ENCODE measurements around the gene SRSF4.
A peak's percentile ranks its signal among the peaks of the same experiment; 100 is the strongest.

Gene SRSF4

DNA sequence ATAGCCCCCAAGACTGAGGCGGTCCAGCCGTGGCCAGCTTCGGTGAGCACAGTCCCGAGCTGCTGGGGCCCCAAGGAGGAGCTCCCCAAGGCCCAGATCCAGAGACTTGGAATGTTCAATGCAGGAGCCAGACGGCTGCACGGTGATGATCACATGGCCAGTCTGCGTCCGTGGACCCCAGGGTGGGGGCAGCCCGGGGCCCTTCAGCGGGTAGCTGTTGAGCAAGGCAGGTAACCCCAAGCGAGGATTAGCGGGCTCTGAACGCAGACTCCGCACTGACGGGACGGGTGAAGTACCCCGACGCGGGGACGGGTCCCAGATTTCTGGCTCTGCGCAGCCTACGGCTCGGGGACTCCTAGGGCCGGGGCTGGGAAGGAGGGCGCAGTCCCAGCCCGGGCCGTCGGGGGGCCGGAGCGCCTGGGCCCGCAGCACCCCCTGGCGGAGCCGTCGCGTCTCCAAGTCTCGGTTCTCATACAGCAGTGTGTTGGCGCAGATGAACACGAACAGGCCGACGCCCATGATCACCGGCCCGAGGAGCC is 60.7 kb downstream of the SRSF4 start:
- H4K20me1 ChIP-seq (ENCODE audit: insufficient read depth, low read length), result no peaks in the 10 kb centered on the region
- H3K36me3 ChIP-seq (replicated peaks; ENCODE audit: insufficient read depth, low read length), result no peaks in the 10 kb centered on the region
- H3F3A ChIP-seq (ENCODE audit: insufficient read depth, low read length), result no peaks in the 10 kb centered on the region
- no peaks in the 10 kb centered on the region for H3K9me3 ChIP-seq (replicated peaks; ENCODE audit: insufficient read depth, low read length)
- no peaks in the 10 kb centered on the region for H3K9me2 ChIP-seq (replicated peaks; ENCODE audit: insufficient read depth, low read length)
- H3K79me2 ChIP-seq (ENCODE audit: low read length), result no peaks in the 10 kb centered on the region
- no peak for DNase-seq
- no peak overlapping the region for H3K4me3 ChIP-seq (ENCODE audit: low read length)
- TF ChIP-seq, protein P1, sequence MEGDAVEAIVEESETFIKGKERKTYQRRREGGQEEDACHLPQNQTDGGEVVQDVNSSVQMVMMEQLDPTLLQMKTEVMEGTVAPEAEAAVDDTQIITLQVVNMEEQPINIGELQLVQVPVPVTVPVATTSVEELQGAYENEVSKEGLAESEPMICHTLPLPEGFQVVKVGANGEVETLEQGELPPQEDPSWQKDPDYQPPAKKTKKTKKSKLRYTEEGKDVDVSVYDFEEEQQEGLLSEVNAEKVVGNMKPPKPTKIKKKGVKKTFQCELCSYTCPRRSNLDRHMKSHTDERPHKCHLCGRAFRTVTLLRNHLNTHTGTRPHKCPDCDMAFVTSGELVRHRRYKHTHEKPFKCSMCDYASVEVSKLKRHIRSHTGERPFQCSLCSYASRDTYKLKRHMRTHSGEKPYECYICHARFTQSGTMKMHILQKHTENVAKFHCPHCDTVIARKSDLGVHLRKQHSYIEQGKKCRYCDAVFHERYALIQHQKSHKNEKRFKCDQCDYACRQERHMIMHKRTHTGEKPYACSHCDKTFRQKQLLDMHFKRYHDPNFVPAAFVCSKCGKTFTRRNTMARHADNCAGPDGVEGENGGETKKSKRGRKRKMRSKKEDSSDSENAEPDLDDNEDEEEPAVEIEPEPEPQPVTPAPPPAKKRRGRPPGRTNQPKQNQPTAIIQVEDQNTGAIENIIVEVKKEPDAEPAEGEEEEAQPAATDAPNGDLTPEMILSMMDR (IDR thresholded peaks at IDR 0.05; ENCODE audit: low read length), result peak; percentile 53
- TF ChIP-seq EZH2 (optimal IDR thresholded peaks at IDR 0.05; ENCODE audit: low read depth, low read length) (no peak), EZH2phosphoT487 (IDR thresholded peaks at IDR 0.05; ENCODE audit: low read length) (no peak)
- H3K27me3 ChIP-seq (replicated peaks; ENCODE audit: insufficient read depth, low read length), result peaks cover 31% of the 10 kb centered on the region
- H3K4me2 ChIP-seq (ENCODE audit: low read depth, low read length), result no peak overlapping the region
- no peaks in the 10 kb centered on the region for H3K4me1 ChIP-seq (ENCODE audit: low read length)
- no peak overlapping the region for H3K27ac ChIP-seq (ENCODE audit: low read length)
- no peak overlapping the region for H3K9ac ChIP-seq (ENCODE audit: low read length)
- H2AFZ ChIP-seq (ENCODE audit: low read length), result no peak overlapping the region

DNA sequence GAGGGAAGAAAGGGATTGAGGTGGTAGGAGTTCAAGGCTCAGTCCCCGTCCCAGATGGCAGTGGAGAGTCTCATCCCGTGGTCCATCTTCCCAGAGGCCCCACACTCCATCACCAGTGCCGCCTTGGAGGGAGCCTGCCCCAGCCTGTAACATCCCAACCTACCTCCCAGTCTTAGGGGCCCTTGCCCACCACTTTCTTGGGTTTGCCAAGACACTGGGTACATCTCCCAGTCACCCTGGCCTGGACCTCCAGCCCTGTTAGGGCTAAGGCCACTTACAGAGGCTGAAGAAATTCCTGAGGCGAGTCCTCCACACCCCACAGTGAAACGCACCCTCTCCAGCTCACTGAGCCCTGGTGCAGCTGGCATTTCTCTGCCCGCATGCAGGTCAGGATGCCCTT is 61.3 kb downstream of the SRSF4 start:
- Histone ChIP-seq H3F3A (ENCODE audit: insufficient read depth, low read length) (no peaks in the 10 kb centered on the region), H2AFZ (ENCODE audit: low read length) (no peak overlapping the region), H3K4me2 (ENCODE audit: low read depth, low read length) (no peak overlapping the region), H3K79me2 (ENCODE audit: low read length) (no peaks in the 10 kb centered on the region), H3K36me3 (replicated peaks; ENCODE audit: insufficient read depth, low read length) (no peaks in the 10 kb centered on the region), H3K9ac (ENCODE audit: low read length) (no peak overlapping the region), H3K27me3 (replicated peaks; ENCODE audit: insufficient read depth, low read length) (peaks cover 31% of the 10 kb centered on the region), H3K4me3 (ENCODE audit: low read length) (no peak overlapping the region), H3K27ac (ENCODE audit: low read length) (no peak overlapping the region), H3K4me1 (ENCODE audit: low read length) (no peaks in the 10 kb centered on the region), H4K20me1 (ENCODE audit: insufficient read depth, low read length) (no peaks in the 10 kb centered on the region), H3K9me2 (replicated peaks; ENCODE audit: insufficient read depth, low read length) (no peaks in the 10 kb centered on the region), H3K9me3 (replicated peaks; ENCODE audit: insufficient read depth, low read length) (no peaks in the 10 kb centered on the region)
- TF ChIP-seq, protein P1 (IDR thresholded peaks at IDR 0.05; ENCODE audit: low read length), result no peak
- no peak for TF ChIP-seq EZH2 (optimal IDR thresholded peaks at IDR 0.05; ENCODE audit: low read depth, low read length)
- no peak for TF ChIP-seq EZH2phosphoT487 (IDR thresholded peaks at IDR 0.05; ENCODE audit: low read length)
- DNase-seq, result no peak

DNA sequence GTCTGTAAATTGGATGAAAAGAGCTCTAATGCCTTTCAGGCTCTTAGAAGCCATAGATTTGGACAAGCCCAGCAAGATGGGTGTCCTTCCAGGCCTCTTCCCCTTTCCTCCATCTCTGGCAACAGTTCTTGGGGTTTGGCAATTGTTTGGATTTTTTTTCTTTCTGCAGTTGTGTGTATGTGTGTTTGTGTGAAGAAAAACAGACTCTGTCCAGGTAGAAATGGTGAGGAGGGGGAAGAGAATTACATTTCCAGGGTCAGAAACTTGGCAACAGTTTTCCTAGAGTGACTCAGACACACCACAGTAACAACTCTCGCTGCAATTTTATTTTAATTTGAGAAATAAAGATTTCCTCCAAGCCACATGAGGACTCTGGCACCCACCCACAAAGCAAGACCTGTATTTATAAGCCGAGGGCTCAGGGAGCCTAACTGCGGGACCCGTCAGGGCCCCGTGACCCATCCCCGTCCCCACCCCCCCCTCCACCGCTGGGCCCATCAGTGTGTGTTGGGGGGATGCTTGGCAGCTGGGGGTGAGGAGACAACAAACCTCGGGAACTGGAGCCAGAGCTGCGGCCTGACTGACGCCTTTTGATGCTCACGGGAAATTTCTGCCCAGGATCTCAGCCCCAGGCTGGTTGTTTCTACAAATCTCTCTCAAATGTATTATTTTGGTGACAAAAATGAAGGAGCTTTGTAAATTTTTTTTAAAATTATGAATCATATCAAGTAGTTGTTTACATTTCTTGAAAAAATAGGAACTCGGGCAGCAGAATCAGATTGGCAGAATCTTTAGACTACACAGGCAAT is 62.4 kb downstream of the SRSF4 start:
- Histone ChIP-seq H3K36me3 (replicated peaks; ENCODE audit: insufficient read depth, low read length) (no peaks in the 10 kb centered on the region), H3K27ac (ENCODE audit: low read length) (no peak overlapping the region), H3K27me3 (replicated peaks; ENCODE audit: insufficient read depth, low read length) (peaks cover 23% of the 10 kb centered on the region), H3K4me2 (ENCODE audit: low read depth, low read length) (no peak overlapping the region), H3K79me2 (ENCODE audit: low read length) (no peaks in the 10 kb centered on the region), H3K9ac (ENCODE audit: low read length) (no peak overlapping the region), H3K4me3 (ENCODE audit: low read length) (no peak overlapping the region), H3K9me2 (replicated peaks; ENCODE audit: insufficient read depth, low read length) (no peaks in the 10 kb centered on the region), H3F3A (ENCODE audit: insufficient read depth, low read length) (no peaks in the 10 kb centered on the region), H4K20me1 (ENCODE audit: insufficient read depth, low read length) (no peaks in the 10 kb centered on the region), H3K4me1 (ENCODE audit: low read length) (no peaks in the 10 kb centered on the region), H2AFZ (ENCODE audit: low read length) (no peak overlapping the region), H3K9me3 (replicated peaks; ENCODE audit: insufficient read depth, low read length) (no peaks in the 10 kb centered on the region)
- DNase-seq, result no peak
- TF ChIP-seq EZH2phosphoT487 (IDR thresholded peaks at IDR 0.05; ENCODE audit: low read length) (no peak), EZH2 (optimal IDR thresholded peaks at IDR 0.05; ENCODE audit: low read depth, low read length) (no peak)
- TF ChIP-seq, protein P1 (IDR thresholded peaks at IDR 0.05; ENCODE audit: low read length), result no peak

Data from MM.1S (cell line).